GM12875 (cell line): ENCODE measurements around the gene MICALL1.

Experiments used
- H3K4me3 ChIP-seq: one replicate; pipeline ENCODE4 v1.5.1; 2011; ENCODE audit warnings: low read depth, low read length, control low read depth
- CTCF ChIP-seq: IDR thresholded peaks from 2 replicates; pipeline ENCODE4 v1.5.1; 2011; ENCODE audit warnings: low read depth, mild to moderate bottlenecking, control low read depth, inconsistent platforms, low read length, moderate library complexity, borderline replicate concordance; ENCODE audit not compliant: insufficient read depth

The MICALL1 gene

DNA sequence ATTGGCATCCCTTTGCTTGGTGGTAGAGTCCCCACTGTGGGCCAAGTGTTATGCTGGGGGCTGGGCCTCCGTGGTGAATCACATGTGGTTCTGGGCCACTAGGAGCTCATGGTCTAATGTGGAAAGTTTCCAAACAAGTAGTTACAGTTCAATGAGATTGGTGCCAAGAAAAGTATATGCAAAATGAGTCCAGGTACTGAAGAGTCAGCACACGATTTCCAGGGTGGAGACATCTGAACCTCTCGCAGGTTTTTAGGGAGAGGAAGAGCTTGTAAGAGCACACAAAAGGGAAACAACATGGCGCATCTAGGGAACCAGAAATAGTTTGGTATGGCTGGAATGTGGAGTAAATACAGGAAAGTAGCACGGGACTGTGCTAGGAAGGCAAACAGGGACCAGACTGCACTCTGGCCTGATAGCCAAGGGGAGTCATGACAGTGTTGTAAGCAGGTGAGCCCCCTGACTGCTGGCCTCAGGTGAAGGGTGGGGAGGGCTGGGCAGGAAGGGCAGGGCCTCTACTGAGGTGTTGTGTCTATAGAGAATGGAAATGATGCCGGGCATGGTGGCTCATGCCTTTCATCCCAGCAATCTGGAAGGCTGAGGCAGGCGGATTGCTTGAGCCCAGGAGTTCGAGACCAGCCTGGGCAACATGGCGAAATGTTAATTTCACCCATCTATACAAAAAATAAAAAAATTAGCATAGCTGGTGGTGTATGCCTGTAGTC, 60.0 kb downstream of the MICALL1 start:
- H3K4me3 ChIP-seq: no peak overlapping the region
- TF ChIP-seq CTCF: no peak

- no peak for TF ChIP-seq CTCF
- H3K4me3 ChIP-seq: no peak overlapping the region
These were observed 61.0 kb downstream of the MICALL1 start for GRCh38 chr22:37967147-37967546.

DNA sequence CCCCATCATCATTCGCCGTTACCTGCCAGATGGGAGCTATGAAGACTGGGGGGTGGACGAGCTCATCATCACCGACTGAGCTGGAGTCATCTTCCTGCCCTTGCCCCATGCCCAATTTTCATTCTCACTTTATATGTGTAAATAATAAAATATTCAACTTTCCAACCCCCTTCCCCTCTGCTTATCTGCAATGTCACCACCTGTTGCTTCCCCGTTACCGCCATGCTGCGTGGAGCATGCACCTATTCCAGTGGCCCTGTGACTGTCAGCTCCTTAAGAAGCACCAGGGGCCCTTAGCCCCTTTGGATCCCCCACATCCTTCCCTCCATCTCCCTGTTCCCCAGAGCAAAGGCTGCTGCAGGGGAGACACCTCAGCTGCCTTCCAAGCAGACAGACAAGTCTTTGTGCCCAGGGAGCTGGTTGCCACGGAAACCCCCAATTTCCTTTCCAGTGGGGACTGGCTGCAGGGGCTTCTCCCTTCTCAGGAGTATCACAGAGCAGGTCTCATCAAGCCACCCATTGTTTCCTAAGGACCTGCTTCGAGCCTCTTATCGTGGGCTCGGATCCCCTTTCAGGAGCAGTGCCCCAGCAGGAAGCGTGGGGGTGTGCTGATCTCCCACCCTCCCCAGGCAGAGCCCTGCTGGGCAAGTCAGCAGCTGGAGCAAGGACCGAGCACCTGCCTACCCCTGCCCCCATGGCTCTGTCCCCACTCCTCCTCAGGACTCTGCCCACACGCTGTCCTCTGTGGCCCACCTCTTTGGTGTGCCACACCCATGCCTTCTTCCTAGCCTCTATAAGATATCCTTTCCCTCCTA, 61.7 kb downstream of the MICALL1 start:
- no peak for TF ChIP-seq CTCF
- H3K4me3 ChIP-seq: no peak overlapping the region

DNA sequence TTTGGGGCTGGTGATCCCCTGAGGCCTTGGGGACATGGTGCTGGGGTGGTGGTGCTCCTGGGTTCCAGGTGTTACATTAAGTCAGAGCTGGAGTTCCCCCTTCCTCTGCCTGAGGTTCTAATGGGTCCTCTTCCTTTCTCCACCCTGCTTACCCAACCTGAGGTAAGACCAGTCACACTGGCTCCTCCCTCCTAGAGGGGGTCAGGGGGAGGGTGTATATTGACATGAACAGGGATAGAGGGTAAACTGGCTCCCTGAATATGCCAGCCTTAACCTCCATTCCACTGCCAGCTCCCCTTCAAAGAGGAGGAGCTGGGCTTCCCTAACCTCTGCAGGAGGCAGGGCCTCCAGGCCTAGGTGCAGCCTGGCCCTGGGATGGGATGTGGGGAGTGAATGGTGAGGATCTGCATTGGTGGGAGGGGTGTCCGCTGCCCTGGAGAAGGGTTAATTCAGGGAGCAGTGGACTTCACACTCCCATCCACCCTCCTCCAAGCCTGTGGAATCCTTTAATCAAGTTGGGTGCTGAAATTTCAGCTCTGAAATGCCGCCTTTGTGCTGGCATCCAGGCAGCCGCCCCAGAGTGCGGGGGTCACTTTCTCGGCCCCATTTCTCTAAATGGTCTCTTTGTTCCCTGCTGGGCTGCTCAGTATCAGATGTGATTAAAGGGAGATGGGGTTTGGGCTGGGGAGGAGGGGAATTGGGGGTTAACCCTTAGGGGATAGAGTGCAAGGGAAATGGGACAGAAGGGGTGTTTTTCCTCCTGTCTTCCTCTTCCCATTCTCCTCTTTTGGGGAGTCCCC, 62.6 kb downstream of the MICALL1 start:
- H3K4me3 ChIP-seq: no peak overlapping the region
- TF ChIP-seq CTCF: no peak

DNA sequence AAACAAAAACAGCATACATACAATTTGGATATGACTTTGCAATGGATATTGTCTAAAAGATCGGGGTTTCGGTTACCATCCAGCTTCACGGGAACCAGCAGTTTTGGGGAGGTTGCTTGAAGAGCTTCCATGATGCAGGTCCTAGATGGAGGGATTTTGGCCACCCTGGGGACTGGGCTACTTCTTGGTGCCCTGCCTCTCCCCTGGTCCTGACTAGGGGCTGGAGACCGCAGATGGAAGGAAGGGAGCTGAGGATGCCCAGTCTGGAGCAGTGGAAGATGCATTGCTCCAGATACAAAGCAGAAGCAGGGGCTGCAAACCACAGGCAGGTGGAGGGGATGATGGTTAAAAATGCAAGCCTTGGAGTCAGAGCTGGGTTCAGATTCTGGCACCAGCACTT, 64.8 kb downstream of the MICALL1 start:
- no peak overlapping the region for H3K4me3 ChIP-seq

More for the DNA sequence above, 64.8 kb downstream of the MICALL1 start:
- TF ChIP-seq CTCF: no peak
